Activated T-cell treated with anti-CD3 and anti-CD28 coated beads, Interleukin-2, amount 50 U/mL, for 72 hours (primary cell): ENCODE measurements around the gene TSPAN33. TPM values are rescaled to one million over a fixed set of nuclear protein-coding genes. Genes with fewer than 3 reads are reported as not detected.

Experiments used
- ATAC-seq, 2 donors: fragments of 150-1000 bp; cut with Tn5 transposase; replicated peaks in 1 of 2; 2 replicates each; pipeline ENCODE4 v1.10.0; 2021; ENCODE audit warnings: moderate library complexity in 2 of 2, mild to moderate bottlenecking in 1 of 2
- DNase-seq, 2 donors: peaks; one replicate each; pipeline ENCODE4 v3.0.0; 2021 to 2022; ENCODE audit warnings: mixed read lengths in 1 of 2
- H3K27ac Mint-ChIP-seq: one replicate; pipeline ENCODE4 v1.8.0; 2022; ENCODE audit warnings: mild to moderate bottlenecking, moderate library complexity, mixed read lengths
- H3K27me3 Mint-ChIP-seq: one replicate; pipeline ENCODE4 v1.8.0; 2022; ENCODE audit warnings: low read depth, mixed read lengths
- H3K36me3 Mint-ChIP-seq, 2 donors: one replicate each; pipeline ENCODE4 v1.8.0; 2022; ENCODE audit warnings: mixed read lengths in 2 of 2, mild to moderate bottlenecking in 1 of 2; ENCODE audit not compliant: insufficient read depth in 2 of 2
- H3K4me1 Mint-ChIP-seq: one replicate; pipeline ENCODE4 v1.8.0; 2022; ENCODE audit warnings: low read depth, mixed read lengths
- H3K4me3 Mint-ChIP-seq, 2 donors: one replicate each; pipeline ENCODE4 v1.8.0; 2022; ENCODE audit warnings: mild to moderate bottlenecking in 2 of 2, mixed read lengths in 2 of 2, moderate library complexity in 2 of 2
- H3K9me3 Mint-ChIP-seq, 2 donors: one replicate each; pipeline ENCODE4 v1.8.0; 2022; ENCODE audit warnings: mixed read lengths in 2 of 2
- total RNA-seq, 2 donors: library from RNA; stranded (reverse); gene quantifications; one replicate each; pipeline ENCODE4 v1.2.3, GENCODE V29; 2022

The TSPAN33 gene
- total RNA-seq, 2 donors from 2014 or later, result 17.3 to 31.5 TPM

DNA sequence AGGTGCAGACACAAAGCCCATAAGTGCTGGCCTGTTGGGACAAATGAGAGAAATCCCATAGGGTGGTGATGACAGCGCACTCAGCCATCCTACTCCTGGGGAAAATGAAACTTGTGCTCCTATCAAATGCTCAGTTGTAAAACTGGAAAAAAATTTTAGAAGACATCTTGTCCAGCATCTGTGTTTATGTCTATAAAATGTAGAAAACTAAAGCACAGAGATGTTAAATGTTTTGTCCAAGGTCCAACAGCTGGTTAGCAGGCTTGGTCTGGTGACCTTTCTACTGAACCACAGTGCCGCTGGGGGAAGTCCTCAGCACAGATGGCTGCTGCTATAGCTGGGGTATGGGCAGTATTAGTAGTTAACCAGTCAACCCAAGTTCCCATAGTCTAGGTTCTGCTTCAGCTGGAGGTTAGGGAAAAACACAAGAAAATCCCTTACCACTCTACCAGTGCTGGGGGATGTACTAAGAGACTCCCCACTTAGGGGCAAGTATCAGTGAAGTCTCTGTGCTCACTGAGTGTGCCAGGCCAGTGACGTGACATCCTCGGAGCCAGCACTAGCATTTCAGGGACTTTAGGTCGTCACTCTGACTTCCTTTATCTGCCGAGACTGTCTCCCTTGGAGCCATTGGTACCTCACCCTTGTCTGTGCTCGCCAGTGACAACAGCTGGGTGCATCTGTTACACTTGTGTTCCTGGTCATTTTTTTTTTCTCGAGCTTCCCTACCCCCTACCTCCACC is 1.9 kb downstream of the TSPAN33 start:
- DNase-seq (no peak), ATAC-seq (no peak)
- Mint-ChIP-seq H3K36me3 (no peaks in the 10 kb centered on the region), H3K4me1 (peaks cover 13% of the 10 kb centered on the region), H3K4me3 (peak overlapping the region; percentile 71 to 82), H3K27me3 (peaks cover 23% of the 10 kb centered on the region), H3K9me3 (no peaks in the 10 kb centered on the region), H3K27ac (no peak overlapping the region)

DNA sequence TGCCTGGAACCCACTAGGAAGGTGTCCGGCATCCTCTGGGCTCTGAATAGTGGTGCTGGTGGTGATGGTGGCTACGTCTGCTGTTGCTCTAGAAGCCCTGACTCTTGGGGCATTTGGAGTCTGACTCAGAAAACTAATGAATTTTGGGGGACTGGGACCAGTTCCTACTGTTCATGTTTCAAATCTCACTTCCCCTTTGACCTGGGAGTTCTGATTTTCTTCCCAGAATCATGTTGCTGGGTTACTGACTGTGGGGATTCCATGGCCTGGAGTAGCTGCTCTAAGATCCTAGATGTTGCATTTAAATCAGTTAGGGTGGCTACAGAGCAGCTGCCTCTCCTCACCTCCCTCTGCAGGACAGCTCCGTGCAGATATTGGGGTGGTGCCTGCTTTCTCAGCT is 3.2 kb downstream of the TSPAN33 start:
- ATAC-seq (no peak), DNase-seq (no peak)
- Mint-ChIP-seq H3K27ac (no peak overlapping the region), H3K36me3 (no peaks in the 10 kb centered on the region), H3K27me3 (peaks cover 17% of the 10 kb centered on the region), H3K4me3 (no peak overlapping the region), H3K9me3 (no peaks in the 10 kb centered on the region), H3K4me1 (peaks cover 13% of the 10 kb centered on the region)

- no peaks in the 10 kb centered on the region for H3K36me3 Mint-ChIP-seq
- no peaks in the 10 kb centered on the region for H3K9me3 Mint-ChIP-seq
- no peak for ATAC-seq
- H3K27me3 Mint-ChIP-seq, result no peaks in the 10 kb centered on the region
- H3K4me3 Mint-ChIP-seq, result no peak overlapping the region
- H3K27ac Mint-ChIP-seq, result no peak overlapping the region
- DNase-seq, result no peak
- H3K4me1 Mint-ChIP-seq, result peaks cover 5% of the 10 kb centered on the region
These were observed 5.0 kb downstream of the TSPAN33 start for GRCh38 chr7:129149511-129149910.

GRCh38 chr7:129150199-129150996 is 5.9 kb downstream of the TSPAN33 start:
- ATAC-seq (no peak), DNase-seq (no peak)
- Mint-ChIP-seq H3K27ac (no peak overlapping the region), H3K36me3 (no peaks in the 10 kb centered on the region), H3K4me3 (no peak overlapping the region), H3K4me1 (peaks cover 5% of the 10 kb centered on the region), H3K27me3 (no peaks in the 10 kb centered on the region), H3K9me3 (no peaks in the 10 kb centered on the region)

DNA sequence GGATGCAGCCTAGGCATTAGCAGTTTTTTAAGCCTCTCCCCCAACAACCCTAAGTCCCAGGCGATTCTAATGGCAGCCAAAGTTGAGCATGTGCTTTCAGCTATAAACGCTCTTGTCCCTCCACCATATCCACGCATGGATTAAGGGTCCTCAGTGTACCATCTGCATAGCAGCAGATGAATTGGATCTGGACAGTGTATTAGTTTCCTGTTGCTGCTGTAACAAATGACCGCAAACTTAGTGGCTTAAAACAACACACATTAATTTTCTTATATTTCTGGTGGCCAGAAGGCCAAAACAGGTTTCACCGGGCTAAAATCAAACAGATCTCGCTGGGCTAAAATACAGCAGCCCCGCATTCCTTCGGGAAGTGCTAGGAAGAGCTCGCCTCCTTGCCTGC is 13.1 kb downstream of the TSPAN33 start:
- no peaks in the 10 kb centered on the region for H3K4me1 Mint-ChIP-seq
- no peak for DNase-seq
- no peak for ATAC-seq
- no peak overlapping the region for H3K4me3 Mint-ChIP-seq
- no peaks in the 10 kb centered on the region for H3K9me3 Mint-ChIP-seq
- H3K27me3 Mint-ChIP-seq, result no peaks in the 10 kb centered on the region
- no peak overlapping the region for H3K27ac Mint-ChIP-seq
- H3K36me3 Mint-ChIP-seq, result no peaks in the 10 kb centered on the region

DNA sequence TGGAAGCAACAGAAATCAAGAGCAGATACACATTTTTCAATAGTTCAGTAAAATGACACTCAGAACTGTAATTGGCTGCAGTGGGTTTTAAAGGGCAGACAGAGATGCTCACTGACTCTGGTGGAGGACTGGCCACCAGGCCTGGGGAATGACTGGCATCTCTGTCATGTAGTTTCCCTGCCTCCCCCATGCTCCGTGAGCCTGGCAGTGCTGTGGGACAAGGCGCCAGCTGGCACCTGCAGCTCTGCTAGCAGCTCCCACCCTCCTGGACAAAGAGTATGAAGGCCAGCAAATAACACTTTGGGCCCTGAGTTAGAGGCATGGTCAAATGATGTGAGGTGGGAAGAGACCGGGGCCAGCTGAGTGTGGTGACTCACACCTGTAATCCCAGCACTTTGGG is 15.0 kb downstream of the TSPAN33 start:
- Mint-ChIP-seq H3K27me3 (no peaks in the 10 kb centered on the region), H3K9me3 (no peaks in the 10 kb centered on the region), H3K36me3 (no peaks in the 10 kb centered on the region), H3K4me3 (no peak overlapping the region), H3K27ac (no peak overlapping the region), H3K4me1 (no peaks in the 10 kb centered on the region)
- no peak for DNase-seq
- ATAC-seq, result no peak

GRCh38 chr7:129160161-129160905 is 15.8 kb downstream of the TSPAN33 start:
- DNase-seq (no peak), ATAC-seq (no peak)
- Mint-ChIP-seq H3K36me3 (peaks cover 0 to 4% of the 10 kb centered on the region in 2 donors), H3K9me3 (no peaks in the 10 kb centered on the region), H3K4me1 (no peaks in the 10 kb centered on the region), H3K27ac (no peak overlapping the region), H3K4me3 (no peak overlapping the region), H3K27me3 (no peaks in the 10 kb centered on the region)

- H3K9me3 Mint-ChIP-seq, result no peaks in the 10 kb centered on the region
- no peaks in the 10 kb centered on the region for H3K27me3 Mint-ChIP-seq
- H3K4me3 Mint-ChIP-seq, result no peak overlapping the region
- ATAC-seq, result no peak
- H3K27ac Mint-ChIP-seq, result no peak overlapping the region
- no peak for DNase-seq
- peaks cover 3% of the 10 kb centered on the region for H3K4me1 Mint-ChIP-seq
- H3K36me3 Mint-ChIP-seq, result peaks cover 0 to 5% of the 10 kb centered on the region in 2 donors
These were observed 17.2 kb downstream of the TSPAN33 start for GRCh38 chr7:129161524-129162225.

DNA sequence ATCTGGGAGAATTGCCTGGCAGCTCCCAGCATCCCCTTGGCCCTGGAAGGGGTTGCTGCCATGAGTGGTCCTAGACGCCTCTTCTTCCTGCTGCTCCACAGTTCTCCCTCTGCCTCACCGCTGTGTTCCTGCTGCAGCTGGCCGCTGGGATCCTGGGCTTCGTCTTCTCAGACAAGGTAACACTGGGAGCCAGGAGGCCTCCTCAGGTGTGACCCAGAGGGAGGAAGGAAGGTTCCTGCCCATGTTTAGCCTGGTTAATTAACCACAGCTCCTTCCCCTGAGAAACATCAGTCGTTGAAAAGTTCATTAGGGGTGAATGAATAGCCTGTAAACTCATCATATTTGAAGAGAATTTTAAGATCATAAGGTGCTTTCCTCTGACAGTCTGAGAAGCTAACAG is 18.2 kb downstream of the TSPAN33 start:
- Mint-ChIP-seq H3K36me3 (peaks cover 0 to 5% of the 10 kb centered on the region in 2 donors), H3K9me3 (no peaks in the 10 kb centered on the region), H3K4me3 (no peak overlapping the region), H3K27ac (no peak overlapping the region), H3K27me3 (peaks cover 3% of the 10 kb centered on the region), H3K4me1 (peaks cover 7% of the 10 kb centered on the region)
- no peak for ATAC-seq
- no peak for DNase-seq

DNA sequence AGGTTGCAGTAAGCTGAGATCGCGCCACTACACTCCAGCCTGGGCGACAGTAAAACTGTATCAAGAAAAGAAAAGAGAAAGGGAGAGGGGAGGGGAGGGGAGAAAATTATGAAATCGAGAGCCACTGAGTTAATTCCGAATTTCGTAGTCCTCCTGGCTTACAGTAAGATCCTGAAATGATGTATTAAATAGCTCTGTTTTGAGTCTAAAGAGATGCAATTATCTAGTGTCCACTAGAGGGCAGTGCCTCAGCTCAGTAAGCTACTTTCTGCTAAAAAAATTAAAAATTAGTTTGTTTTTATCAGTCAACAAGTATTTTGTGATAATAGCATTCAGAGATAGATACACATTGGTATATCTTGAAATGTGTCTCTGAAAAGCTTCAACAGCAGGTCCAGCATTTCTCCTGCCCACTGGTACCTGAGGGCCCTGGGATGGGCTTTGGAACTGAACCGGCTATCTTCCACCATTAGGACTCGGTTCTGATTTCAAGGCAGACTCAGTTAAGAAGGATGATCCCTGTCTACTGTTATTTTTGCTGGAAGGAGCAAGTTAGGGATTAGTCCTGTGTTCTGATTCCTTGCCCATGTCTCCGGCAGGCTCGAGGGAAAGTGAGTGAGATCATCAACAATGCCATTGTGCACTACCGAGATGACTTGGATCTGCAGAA is 19.5 kb downstream of the TSPAN33 start:
- DNase-seq, result peak; percentile 10 to 33
- Mint-ChIP-seq H3K27me3 (peaks cover 14% of the 10 kb centered on the region), H3K4me3 (no peak overlapping the region)

GRCh38 chr7:129166745-129167144 is 22.2 kb downstream of the TSPAN33 start:
- peak; percentile 52 to 57 for ATAC-seq
- H3K9me3 Mint-ChIP-seq, result no peaks in the 10 kb centered on the region
- peaks cover 0 to 5% of the 10 kb centered on the region in 2 donors for H3K36me3 Mint-ChIP-seq
- no peak overlapping the region for H3K27ac Mint-ChIP-seq
- peaks cover 14% of the 10 kb centered on the region for H3K27me3 Mint-ChIP-seq
- peak; percentile 33 to 60 for DNase-seq
- H3K4me3 Mint-ChIP-seq, result no peak overlapping the region
- peaks cover 25% of the 10 kb centered on the region for H3K4me1 Mint-ChIP-seq

More for the DNA sequence above, 19.5 kb downstream of the TSPAN33 start:
- peak; percentile 43 to 61 for ATAC-seq
- peaks cover 11% of the 10 kb centered on the region for H3K4me1 Mint-ChIP-seq
- H3K36me3 Mint-ChIP-seq, result peaks cover 0 to 5% of the 10 kb centered on the region in 2 donors
- H3K9me3 Mint-ChIP-seq, result no peaks in the 10 kb centered on the region
- H3K27ac Mint-ChIP-seq, result no peak overlapping the region

DNA sequence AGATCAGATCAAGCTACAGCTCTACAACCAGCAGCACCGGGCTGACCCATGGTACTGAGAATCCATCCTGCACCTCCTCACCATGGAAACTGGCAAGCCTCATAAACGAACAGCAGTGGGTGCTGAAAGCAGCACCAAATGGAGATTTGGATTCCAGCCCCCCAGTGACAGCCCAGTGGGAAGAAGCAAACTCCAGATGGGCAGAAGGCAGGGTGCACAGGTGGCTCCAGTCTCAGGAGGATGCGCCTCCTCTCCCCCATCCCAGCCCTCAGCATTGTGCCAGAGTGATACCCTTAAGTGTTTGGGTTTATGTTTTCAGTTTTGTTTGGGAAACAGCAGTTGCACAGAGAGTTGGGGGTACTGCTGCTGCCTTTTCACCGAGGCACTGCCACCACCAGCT is 23.3 kb downstream of the TSPAN33 start:
- Mint-ChIP-seq H3K4me3 (peak overlapping the region; percentile 84 to 86), H3K27me3 (peaks cover 14% of the 10 kb centered on the region), H3K9me3 (no peaks in the 10 kb centered on the region), H3K36me3 (peaks cover 0 to 5% of the 10 kb centered on the region in 2 donors), H3K27ac (no peak overlapping the region), H3K4me1 (peaks cover 25% of the 10 kb centered on the region)
- ATAC-seq, result no peak
- DNase-seq, result no peak
